ENCODE measurements around the gene ZNF765.
"Not testable (repeated sequence)": the region's sequence is repeated elsewhere in the genome, so short reads cannot be mapped to it uniquely, and the experiment has no call there.

ZNF765 gene

DNA sequence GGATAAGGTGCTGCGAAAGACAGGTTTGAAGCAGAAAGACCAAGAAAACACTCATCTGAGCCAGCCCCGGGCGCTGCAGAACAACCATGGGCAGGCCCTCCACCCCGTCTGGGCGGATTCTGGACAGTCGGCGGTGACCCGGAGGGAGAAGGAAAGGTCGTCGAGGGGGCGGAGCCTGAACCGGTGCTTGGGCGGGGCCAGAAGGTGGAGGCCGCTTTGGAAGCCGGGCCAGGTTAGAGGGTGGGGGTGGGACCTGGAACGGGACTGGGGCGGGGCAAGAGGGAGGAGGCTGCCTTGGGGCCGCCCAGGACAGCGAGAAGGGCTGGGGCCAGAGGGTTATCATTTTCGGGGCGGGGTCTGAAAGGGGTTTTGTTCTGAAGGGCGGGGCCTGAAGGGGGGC lies 5.0 kb upstream of the ZNF765 start:
- WGBS (ENCODE audit: insufficient coverage) = 42% methylated on average over 7 of the region's 22 CpGs
- Histone ChIP-seq H3K4me1 (ENCODE audit: control extremely low read depth in 1 of 4, control insufficient read depth in 4 of 4, insufficient read depth in 4 of 4, low read length in 3 of 4) (peaks cover 0 to 6% (median 5%) of the 10 kb centered on the region in 4 experiments), H3K27ac (ENCODE audit: insufficient read depth in 1 of 2, low read depth in 1 of 2, low read length in 2 of 2, poor library complexity in 1 of 2, severe bottlenecking in 2 of 2) (no peak overlapping the region), H3K9me3 (ENCODE audit: control extremely low read depth in 1 of 5, control insufficient read depth in 4 of 5, insufficient read depth in 2 of 5, low read depth in 1 of 5, low read length in 4 of 5) (peaks cover 1 to 39% (median 21%) of the 10 kb centered on the region in 5 experiments), H3K4me3 (ENCODE audit: control insufficient read depth in 1 of 7, extremely low read depth in 1 of 7, insufficient read depth in 4 of 7, low read depth in 2 of 7, low read length in 6 of 7) (no peak overlapping the region), H3K36me3 (ENCODE audit: control insufficient read depth in 4 of 4, insufficient read depth in 4 of 4, low read length in 3 of 4) (peaks cover 0 to 14% (median 3%) of the 10 kb centered on the region in 4 experiments), H3K27me3 (replicated peaks in 2 of 5; ENCODE audit: control insufficient read depth in 4 of 5, insufficient read depth in 5 of 5, low read length in 4 of 5) (no peaks in the 10 kb centered on the region)
- POLR2A ChIA-PET = no interaction called here
- no peak for DNase-seq
- CTCF ChIA-PET = no interaction called here

DNA sequence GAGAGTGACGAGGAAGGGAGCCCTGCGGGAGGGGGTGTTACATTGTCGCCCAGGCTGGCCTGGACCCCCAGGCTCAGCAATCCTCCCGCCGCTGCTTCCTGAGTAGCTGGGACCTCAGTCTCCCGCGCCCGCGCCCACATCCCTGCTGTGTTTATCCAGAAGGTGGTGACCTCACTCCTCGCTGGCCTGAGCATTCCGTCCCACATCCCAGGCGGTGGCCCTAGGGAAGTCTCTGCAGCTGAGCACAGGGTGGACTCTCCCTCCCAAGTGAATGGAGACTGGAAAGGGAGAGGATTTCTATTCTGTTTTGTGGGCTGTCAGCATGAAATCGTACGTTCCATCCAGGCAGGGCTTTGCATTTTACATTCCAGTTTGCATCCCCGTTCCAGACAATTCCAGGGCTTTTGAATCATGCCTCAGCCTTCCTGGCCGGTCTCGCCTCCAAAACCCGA lies 401 bp upstream of the ZNF765 start:
- peak in 2 of 3 donors; percentile 24 to 30 for DNase-seq
- POLR2A ChIA-PET = no interaction called here
- peak overlapping the region in 1 of 2 experiments; percentile 87 for H3K27ac ChIP-seq (ENCODE audit: insufficient read depth in 1 of 2, low read depth in 1 of 2, low read length in 2 of 2, poor library complexity in 1 of 2, severe bottlenecking in 2 of 2)
- H3K4me1 ChIP-seq (ENCODE audit: control extremely low read depth in 1 of 4, control insufficient read depth in 4 of 4, insufficient read depth in 4 of 4, low read length in 3 of 4) = peaks cover 0 to 19% (median 14%) of the 10 kb centered on the region in 4 experiments
- H3K4me3 ChIP-seq (ENCODE audit: control insufficient read depth in 1 of 7, extremely low read depth in 1 of 7, insufficient read depth in 4 of 7, low read depth in 2 of 7, low read length in 6 of 7) = peak overlapping the region in 6 of 7 experiments; percentile 57 to 93 (median 87)
- peaks cover 0 to 20% (median 9%) of the 10 kb centered on the region in 5 experiments for H3K9me3 ChIP-seq (ENCODE audit: control extremely low read depth in 1 of 5, control insufficient read depth in 4 of 5, insufficient read depth in 2 of 5, low read depth in 1 of 5, low read length in 4 of 5)
- H3K36me3 ChIP-seq (ENCODE audit: control insufficient read depth in 4 of 4, insufficient read depth in 4 of 4, low read length in 3 of 4) = peaks cover 2 to 16% (median 7%) of the 10 kb centered on the region in 4 experiments
- CTCF ChIA-PET = no interaction called here
- H3K27me3 ChIP-seq (replicated peaks in 2 of 5; ENCODE audit: control insufficient read depth in 4 of 5, insufficient read depth in 5 of 5, low read length in 4 of 5) = no peaks in the 10 kb centered on the region
- 16% methylated on average over 13 of the region's 18 CpGs for WGBS (ENCODE audit: insufficient coverage)

GRCh38 chr19:53395840-53396524 lies 1.0 kb downstream of the ZNF765 start:
- Histone ChIP-seq H3K9me3 (ENCODE audit: control extremely low read depth in 1 of 5, control insufficient read depth in 4 of 5, insufficient read depth in 2 of 5, low read depth in 1 of 5, low read length in 4 of 5) (peaks cover 0 to 15% (median 4%) of the 10 kb centered on the region in 5 experiments), H3K4me1 (ENCODE audit: control extremely low read depth in 1 of 4, control insufficient read depth in 4 of 4, insufficient read depth in 4 of 4, low read length in 3 of 4) (peaks cover 0 to 19% (median 14%) of the 10 kb centered on the region in 4 experiments), H3K4me3 (ENCODE audit: control insufficient read depth in 1 of 7, extremely low read depth in 1 of 7, insufficient read depth in 4 of 7, low read depth in 2 of 7, low read length in 6 of 7) (peak overlapping the region; percentile 82 to 93 (median 88)), H3K36me3 (ENCODE audit: control insufficient read depth in 4 of 4, insufficient read depth in 4 of 4, low read length in 3 of 4) (peaks cover 4 to 28% (median 19%) of the 10 kb centered on the region in 4 experiments), H3K27ac (ENCODE audit: insufficient read depth in 1 of 2, low read depth in 1 of 2, low read length in 2 of 2, poor library complexity in 1 of 2, severe bottlenecking in 2 of 2) (peak overlapping the region; percentile 66 to 87)
- 17% methylated on average over 6 of the region's 9 CpGs for WGBS (ENCODE audit: insufficient coverage)
- CTCF ChIA-PET = interaction anchor here (1.0 kb wide), 1 partner anchor 23 kb away, joined by 3 read pairs; no protein-coding TSS in a partner anchor
- POLR2A ChIA-PET; DNase-seq; H3K27me3 ChIP-seq (replicated peaks in 2 of 5; ENCODE audit: control insufficient read depth in 4 of 5, insufficient read depth in 5 of 5, low read length in 4 of 5): not testable (repeated sequence)

DNA sequence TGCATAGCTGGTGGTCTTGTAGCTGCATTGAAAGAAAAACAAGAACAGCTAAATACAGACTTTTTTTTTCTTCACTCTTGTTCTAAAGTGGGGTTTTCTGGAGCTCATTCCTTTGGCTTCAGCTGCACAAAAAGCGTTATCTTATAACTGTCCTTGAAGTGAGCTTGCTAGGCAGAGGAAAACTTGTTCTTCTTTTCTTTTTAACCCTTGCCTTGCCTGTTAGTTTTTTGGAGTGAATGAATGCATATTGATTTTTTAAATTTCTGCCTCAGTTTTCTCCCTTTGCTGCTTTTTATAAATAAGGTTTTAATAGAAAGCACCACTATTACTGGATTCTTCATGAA lies 1.5 kb downstream of the ZNF765 start:
- Histone ChIP-seq H3K4me3 (ENCODE audit: control insufficient read depth in 1 of 7, extremely low read depth in 1 of 7, insufficient read depth in 4 of 7, low read depth in 2 of 7, low read length in 6 of 7) (peak overlapping the region in 5 of 7 experiments; percentile 30 to 93 (median 88)), H3K36me3 (ENCODE audit: control insufficient read depth in 4 of 4, insufficient read depth in 4 of 4, low read length in 3 of 4) (peaks cover 4 to 30% (median 21%) of the 10 kb centered on the region in 4 experiments), H3K9me3 (ENCODE audit: control extremely low read depth in 1 of 5, control insufficient read depth in 4 of 5, insufficient read depth in 2 of 5, low read depth in 1 of 5, low read length in 4 of 5) (peaks cover 0 to 17% (median 7%) of the 10 kb centered on the region in 5 experiments), H3K4me1 (ENCODE audit: control extremely low read depth in 1 of 4, control insufficient read depth in 4 of 4, insufficient read depth in 4 of 4, low read length in 3 of 4) (peaks cover 0 to 19% (median 14%) of the 10 kb centered on the region in 4 experiments), H3K27ac (ENCODE audit: insufficient read depth in 1 of 2, low read depth in 1 of 2, low read length in 2 of 2, poor library complexity in 1 of 2, severe bottlenecking in 2 of 2) (no peak overlapping the region), H3K27me3 (replicated peaks in 2 of 5; ENCODE audit: control insufficient read depth in 4 of 5, insufficient read depth in 5 of 5, low read length in 4 of 5) (no peaks in the 10 kb centered on the region)
- POLR2A ChIA-PET = no interaction called here
- WGBS (ENCODE audit: insufficient coverage) = 0% methylated on average over 1 of the region's 1 CpG
- CTCF ChIA-PET = no interaction called here
- no peak for DNase-seq

DNA sequence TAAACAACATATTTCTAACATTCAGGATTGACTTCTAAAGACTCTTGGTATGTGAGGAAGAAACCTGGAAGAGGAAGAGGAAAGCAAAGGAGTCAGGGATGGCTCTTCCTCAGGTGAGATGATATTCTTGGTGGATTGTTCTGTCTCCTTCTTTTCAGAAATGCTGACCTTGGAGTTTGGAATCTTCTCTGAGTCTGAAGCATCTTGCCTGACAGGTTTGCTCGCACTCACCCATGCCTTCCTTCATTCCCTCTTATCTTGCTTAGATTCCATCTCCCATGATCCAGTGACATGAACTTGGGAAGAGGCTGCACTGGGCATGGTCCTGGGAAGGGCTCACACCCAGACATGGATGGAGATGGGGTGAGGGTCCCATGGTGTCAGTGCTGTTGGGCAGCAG lies 3.0 kb downstream of the ZNF765 start:
- POLR2A ChIA-PET; H3K27ac ChIP-seq (ENCODE audit: insufficient read depth in 1 of 2, low read depth in 1 of 2, low read length in 2 of 2, poor library complexity in 1 of 2, severe bottlenecking in 2 of 2); H3K4me3 ChIP-seq (ENCODE audit: control insufficient read depth in 1 of 7, extremely low read depth in 1 of 7, insufficient read depth in 4 of 7, low read depth in 2 of 7, low read length in 6 of 7); CTCF ChIA-PET; DNase-seq; H3K27me3 ChIP-seq (replicated peaks in 2 of 5; ENCODE audit: control insufficient read depth in 4 of 5, insufficient read depth in 5 of 5, low read length in 4 of 5): not testable (repeated sequence)
- Histone ChIP-seq H3K36me3 (ENCODE audit: control insufficient read depth in 4 of 4, insufficient read depth in 4 of 4, low read length in 3 of 4) (peaks cover 8 to 40% (median 30%) of the 10 kb centered on the region in 4 experiments), H3K9me3 (ENCODE audit: control extremely low read depth in 1 of 5, control insufficient read depth in 4 of 5, insufficient read depth in 2 of 5, low read depth in 1 of 5, low read length in 4 of 5) (peaks cover 0 to 28% (median 17%) of the 10 kb centered on the region in 5 experiments), H3K4me1 (ENCODE audit: control extremely low read depth in 1 of 4, control insufficient read depth in 4 of 4, insufficient read depth in 4 of 4, low read length in 3 of 4) (peaks cover 0 to 19% (median 14%) of the 10 kb centered on the region in 4 experiments)
- no CpG with 5 or more reads among the region's 1 CpG for WGBS (ENCODE audit: insufficient coverage)

DNA sequence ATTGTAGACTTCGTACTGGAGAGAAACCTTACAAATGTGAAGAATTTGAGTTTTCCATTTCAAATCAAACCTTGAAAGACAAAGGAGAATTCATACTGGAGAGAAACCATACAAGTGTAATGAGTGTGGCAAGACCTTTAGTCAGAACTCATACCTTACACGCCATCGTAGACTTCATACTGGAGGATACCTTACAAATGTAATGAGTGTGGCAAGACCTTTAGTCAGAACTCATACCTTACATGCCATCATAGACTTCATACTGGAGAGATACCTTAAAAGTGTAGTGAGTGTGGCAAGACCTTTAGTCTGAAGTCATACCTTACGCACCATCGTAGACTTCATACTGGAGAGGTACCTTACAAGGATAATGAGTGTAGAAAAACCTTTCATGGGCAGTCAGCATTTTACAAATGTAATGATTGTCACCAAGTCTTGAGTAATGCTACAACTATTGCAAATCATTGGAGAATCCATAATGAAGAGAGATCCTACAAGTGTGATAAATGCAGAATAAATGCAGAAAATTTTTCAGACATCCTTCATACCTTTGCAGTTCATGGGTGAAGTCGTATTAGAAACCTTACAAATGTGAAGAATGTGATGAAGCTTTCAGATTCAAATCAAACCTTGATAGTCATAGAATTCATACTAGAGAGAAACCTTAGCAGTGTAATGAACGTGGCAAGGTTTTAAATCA lies 14.7 kb downstream of the ZNF765 start:
- Histone ChIP-seq H3K27me3 (replicated peaks in 2 of 5; ENCODE audit: control insufficient read depth in 4 of 5, insufficient read depth in 5 of 5, low read length in 4 of 5) (no peaks in the 10 kb centered on the region), H3K4me1 (ENCODE audit: control extremely low read depth in 1 of 4, control insufficient read depth in 4 of 4, insufficient read depth in 4 of 4, low read length in 3 of 4) (no peaks in the 10 kb centered on the region), H3K9me3 (ENCODE audit: control extremely low read depth in 1 of 5, control insufficient read depth in 4 of 5, insufficient read depth in 2 of 5, low read depth in 1 of 5, low read length in 4 of 5) (peaks cover 13 to 75% (median 51%) of the 10 kb centered on the region in 5 experiments), H3K36me3 (ENCODE audit: control insufficient read depth in 4 of 4, insufficient read depth in 4 of 4, low read length in 3 of 4) (peaks cover 13 to 42% (median 30%) of the 10 kb centered on the region in 4 experiments), H3K4me3 (ENCODE audit: control insufficient read depth in 1 of 7, extremely low read depth in 1 of 7, insufficient read depth in 4 of 7, low read depth in 2 of 7, low read length in 6 of 7) (no peak overlapping the region), H3K27ac (ENCODE audit: insufficient read depth in 1 of 2, low read depth in 1 of 2, low read length in 2 of 2, poor library complexity in 1 of 2, severe bottlenecking in 2 of 2) (no peak overlapping the region)
- DNase-seq = no peak
- ChIA-PET POLR2A (no interaction called here), CTCF (no interaction called here)
- 100% methylated on average over 3 of the region's 7 CpGs for WGBS (ENCODE audit: insufficient coverage)

All from common myeloid progenitor, CD34-positive (primary cell).